Kidney (tissue), 14 donors: ENCODE results near the gene LARGE2. TPM values are rescaled to one million over a fixed set of nuclear protein-coding genes. Genes with fewer than 3 reads are reported as not detected.

Experiments used
- DNase-seq, 5 donors: peaks; one replicate each; pipeline ENCODE4 v3.0.0-alpha.2; 2013 to 2020
- FAIRE-seq: peaks from 2 replicates; lab custom pipeline; 2012; peaks lifted over from hg19 to GRCh38; lab: Jason Lieb, UNC
- H3K27ac ChIP-seq, 2 donors: one replicate each; pipeline ENCODE4 v1.7.0; 2013; ENCODE audit warnings: low read depth in 2 of 2, low read length in 2 of 2, inconsistent platforms in 1 of 2
- H3K27me3 ChIP-seq: one replicate; pipeline ENCODE4 v1.7.1; 2013; ENCODE audit warnings: low read length, inconsistent platforms; ENCODE audit not compliant: control insufficient read depth, insufficient read depth
- H3K36me3 ChIP-seq, 3 donors: one replicate each; pipeline versions ENCODE4 v1.7.0 to v1.7.1; 2013; ENCODE audit warnings: low read length in 3 of 3, control low read depth in 1 of 3, inconsistent platforms in 1 of 3; ENCODE audit not compliant: insufficient read depth in 3 of 3, control insufficient read depth in 2 of 3
- H3K4me1 ChIP-seq, 3 donors: one replicate each; pipeline versions ENCODE4 v1.7.0 to v1.7.1; 2013; ENCODE audit warnings: low read length in 3 of 3, inconsistent platforms in 1 of 3, low read depth in 1 of 3; ENCODE audit not compliant: control insufficient read depth in 2 of 3, insufficient read depth in 2 of 3
- H3K4me3 ChIP-seq, 3 donors: one replicate each; pipeline versions ENCODE4 v1.7.0 to v1.8.1; 2013; ENCODE audit warnings: low read length in 3 of 3, control low read depth in 1 of 3, inconsistent platforms in 1 of 3
- H3K9ac ChIP-seq, 3 donors: one replicate each; pipeline versions ENCODE4 v1.7.0 to v1.7.1; 2013; ENCODE audit warnings: low read length in 3 of 3, control low read depth in 1 of 3, inconsistent platforms in 1 of 3
- H3K9me3 ChIP-seq, 3 donors: one replicate each; pipeline versions ENCODE4 v1.7.0 to v1.7.1; 2013; ENCODE audit warnings: low read length in 3 of 3, control low read depth in 1 of 3, inconsistent platforms in 1 of 3; ENCODE audit not compliant: control insufficient read depth in 2 of 3, insufficient read depth in 1 of 3
- intact Hi-C: fragments of 100-400 bp; cut with DNase I; formaldehyde crosslinking; loops from one replicate; pipeline ENCODE4 v1.11.1; 2022
- polyA plus RNA-seq: library from polyadenylated mRNA; stranded (reverse); fragments of 350-450 nt; fragmentation: Illumina TruSeq; extraction: RNeasy Lipid Tissue Mini Kit (QIAGEN cat#74804); gene quantifications from one replicate; pipeline ENCODE4 v1.2.3, GENCODE V29; 2014; ENCODE audit warnings: low read depth, low replicate concordance; ENCODE audit not compliant: insufficient read depth
- total RNA-seq: library from RNA; stranded (reverse); fragmentation: NEBNext Ultra II Directional; extraction: Animal tissue kit (Norgen Biotek cat#: 25700); gene quantifications from one replicate; pipeline ENCODE4 v1.2.1, GENCODE V29; 2021
- TF ChIP-seq, protein P1 (sequence below): IDR thresholded peaks from 3 replicates; pipeline ENCODE4 v1.5.1; 2012; ENCODE audit warnings: mild to moderate bottlenecking, moderate library complexity, borderline replicate concordance; ENCODE audit not compliant: insufficient read depth; ENCODE audit errors: extremely low read depth
- donor health status: control.
- donor health status: control.
- donor health status: control.
- donor health status: control.
- donor health status: control.
- donor health status: DM: yes; HTN: yes; CAD: no.
- donor health status: Normal renal cell carcinoma (clear cell type).

The LARGE2 gene
- total and polyA plus RNA-seq, 2 donors from 2014 or later: 13.1 to 29.8 TPM

- Histone ChIP-seq H3K9ac (no peak overlapping the region), H3K9me3 (no peaks in the 10 kb centered on the region), H3K4me3 (no peak overlapping the region), H3K27me3 (no peaks in the 10 kb centered on the region), H3K27ac (no peak overlapping the region), H3K36me3 (peaks cover 3 to 22% (median 10%) of the 10 kb centered on the region in 3 donors), H3K4me1 (peaks cover 0 to 16% (median 8%) of the 10 kb centered on the region in 3 donors)
- FAIRE-seq (no peak), DNase-seq (no peak)
- TF ChIP-seq, protein P1, sequence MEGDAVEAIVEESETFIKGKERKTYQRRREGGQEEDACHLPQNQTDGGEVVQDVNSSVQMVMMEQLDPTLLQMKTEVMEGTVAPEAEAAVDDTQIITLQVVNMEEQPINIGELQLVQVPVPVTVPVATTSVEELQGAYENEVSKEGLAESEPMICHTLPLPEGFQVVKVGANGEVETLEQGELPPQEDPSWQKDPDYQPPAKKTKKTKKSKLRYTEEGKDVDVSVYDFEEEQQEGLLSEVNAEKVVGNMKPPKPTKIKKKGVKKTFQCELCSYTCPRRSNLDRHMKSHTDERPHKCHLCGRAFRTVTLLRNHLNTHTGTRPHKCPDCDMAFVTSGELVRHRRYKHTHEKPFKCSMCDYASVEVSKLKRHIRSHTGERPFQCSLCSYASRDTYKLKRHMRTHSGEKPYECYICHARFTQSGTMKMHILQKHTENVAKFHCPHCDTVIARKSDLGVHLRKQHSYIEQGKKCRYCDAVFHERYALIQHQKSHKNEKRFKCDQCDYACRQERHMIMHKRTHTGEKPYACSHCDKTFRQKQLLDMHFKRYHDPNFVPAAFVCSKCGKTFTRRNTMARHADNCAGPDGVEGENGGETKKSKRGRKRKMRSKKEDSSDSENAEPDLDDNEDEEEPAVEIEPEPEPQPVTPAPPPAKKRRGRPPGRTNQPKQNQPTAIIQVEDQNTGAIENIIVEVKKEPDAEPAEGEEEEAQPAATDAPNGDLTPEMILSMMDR: no peak
- intact Hi-C loops: no loop called here
Measured at GRCh38 chr11:45937916-45938315, 15.5 kb downstream of the LARGE2 start.

- no peaks in the 10 kb centered on the region for H3K9me3 ChIP-seq
- peaks cover under 1 to 22% (median 11%) of the 10 kb centered on the region in 3 donors for H3K36me3 ChIP-seq
- H3K4me1 ChIP-seq: peaks cover 0 to 11% (median 4%) of the 10 kb centered on the region in 3 donors
- TF ChIP-seq, protein P1: no peak
- H3K9ac ChIP-seq: no peak overlapping the region
- DNase-seq (no peak), FAIRE-seq (no peak)
- no peak overlapping the region for H3K4me3 ChIP-seq
- no peaks in the 10 kb centered on the region for H3K27me3 ChIP-seq
- H3K27ac ChIP-seq: no peak overlapping the region
- intact Hi-C loops: no loop called here
Measured at GRCh38 chr11:45939836-45940235, 17.4 kb downstream of the LARGE2 start.

DNA sequence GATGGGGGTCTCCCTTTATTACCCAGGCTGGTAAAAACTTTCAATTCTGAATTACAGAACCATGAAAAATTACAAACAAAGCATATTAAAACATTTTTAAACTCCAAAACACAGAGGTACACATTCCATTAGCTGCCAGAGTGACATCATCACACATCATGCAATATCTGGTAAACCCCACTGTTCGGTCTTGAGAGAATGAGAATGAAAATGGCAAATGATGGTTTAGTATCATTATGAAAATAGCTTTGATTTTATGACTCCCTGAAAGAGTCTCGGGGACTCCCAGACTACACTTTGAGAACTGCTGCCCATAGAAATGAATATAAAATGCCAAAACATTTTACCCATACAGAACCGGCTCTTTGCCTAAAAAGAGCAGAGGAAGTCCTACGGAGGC lies 18.8 kb downstream of the LARGE2 start:
- peaks cover 0 to 13% (median 10%) of the 10 kb centered on the region in 3 donors for H3K36me3 ChIP-seq
- H3K27ac ChIP-seq: no peak overlapping the region
- no peak overlapping the region for H3K4me3 ChIP-seq
- H3K9ac ChIP-seq: no peak overlapping the region
- DNase-seq (no peak), FAIRE-seq (no peak)
- TF ChIP-seq, protein P1: no peak
- intact Hi-C loops: no loop called here
- no peaks in the 10 kb centered on the region for H3K27me3 ChIP-seq
- peaks cover 0 to 6% (median 6%) of the 10 kb centered on the region in 3 donors for H3K4me1 ChIP-seq
- H3K9me3 ChIP-seq: no peaks in the 10 kb centered on the region

GRCh38 chr11:45942381-45942780 lies 19.9 kb downstream of the LARGE2 start:
- intact Hi-C loops: no loop called here
- H3K4me3 ChIP-seq: no peak overlapping the region
- H3K36me3 ChIP-seq: peaks cover 0 to 13% (median 10%) of the 10 kb centered on the region in 3 donors
- DNase-seq: peak in 2 of 5 donors; percentile 38 to 41
- H3K4me1 ChIP-seq: peaks cover 0 to 6% (median 6%) of the 10 kb centered on the region in 3 donors
- peak; percentile 30 for FAIRE-seq
- H3K9me3 ChIP-seq: no peaks in the 10 kb centered on the region
- H3K27me3 ChIP-seq: no peaks in the 10 kb centered on the region
- TF ChIP-seq, protein P1: no peak
- H3K9ac ChIP-seq: no peak overlapping the region
- no peak overlapping the region for H3K27ac ChIP-seq
